Activated CD8-positive, alpha-beta memory T cell treated with anti-CD3 and anti-CD28 coated beads for 4 hours (primary cell): ENCODE results near the gene SLX9.
"Not testable (repeated sequence)": the region's sequence is repeated elsewhere in the genome, so short reads cannot be mapped to it uniquely, and the experiment has no call there.

ENCODE experiments used
- DNase-seq, 2 donors: peaks; one replicate each; pipeline ENCODE4 v3.0.0-alpha.2; 2020; ENCODE audit warnings: low read depth in 2 of 2

The SLX9 gene

DNA sequence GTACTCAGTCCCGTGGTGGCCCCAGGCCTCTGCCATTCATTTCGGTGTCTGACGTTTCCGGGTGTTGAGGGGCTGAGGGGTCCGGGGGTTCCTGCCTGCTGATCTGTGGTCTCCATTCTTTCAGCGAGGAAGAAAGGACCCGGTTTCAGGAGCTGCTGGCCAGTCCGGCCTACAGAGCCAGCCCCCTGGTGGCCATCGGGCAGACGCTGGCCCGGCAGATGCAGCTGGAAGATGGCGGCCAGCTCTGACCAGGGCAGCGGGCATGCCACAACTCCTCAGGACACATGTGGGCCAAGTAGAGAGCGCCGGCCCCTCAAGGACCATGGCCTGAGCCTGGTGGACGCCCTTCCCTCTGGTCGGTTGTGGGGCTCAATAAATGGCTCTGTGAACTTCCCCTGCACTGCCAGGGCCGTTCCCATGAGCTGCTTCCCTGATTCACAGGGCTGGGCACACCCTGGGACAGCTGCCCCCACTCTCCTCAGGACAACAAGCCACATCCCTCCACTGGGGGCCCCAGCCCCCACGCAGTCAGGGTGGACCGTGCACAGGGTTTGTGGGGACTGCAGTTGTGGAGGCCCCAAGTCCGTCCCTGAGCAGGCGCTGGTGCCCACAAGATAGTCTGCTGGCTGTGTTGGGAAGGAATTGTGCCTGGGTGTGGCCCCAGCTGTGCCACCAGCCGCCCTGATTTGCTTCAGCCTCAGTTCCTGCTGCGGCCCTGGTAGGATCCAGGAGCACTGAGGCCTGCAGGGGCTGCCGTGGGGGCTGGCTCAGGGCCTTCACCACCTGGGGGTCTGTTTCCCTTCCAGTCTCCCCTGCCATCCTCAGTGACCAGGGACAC lies 36.9 kb downstream of the SLX9 start:
- DNase-seq, result not testable (repeated sequence)

DNA sequence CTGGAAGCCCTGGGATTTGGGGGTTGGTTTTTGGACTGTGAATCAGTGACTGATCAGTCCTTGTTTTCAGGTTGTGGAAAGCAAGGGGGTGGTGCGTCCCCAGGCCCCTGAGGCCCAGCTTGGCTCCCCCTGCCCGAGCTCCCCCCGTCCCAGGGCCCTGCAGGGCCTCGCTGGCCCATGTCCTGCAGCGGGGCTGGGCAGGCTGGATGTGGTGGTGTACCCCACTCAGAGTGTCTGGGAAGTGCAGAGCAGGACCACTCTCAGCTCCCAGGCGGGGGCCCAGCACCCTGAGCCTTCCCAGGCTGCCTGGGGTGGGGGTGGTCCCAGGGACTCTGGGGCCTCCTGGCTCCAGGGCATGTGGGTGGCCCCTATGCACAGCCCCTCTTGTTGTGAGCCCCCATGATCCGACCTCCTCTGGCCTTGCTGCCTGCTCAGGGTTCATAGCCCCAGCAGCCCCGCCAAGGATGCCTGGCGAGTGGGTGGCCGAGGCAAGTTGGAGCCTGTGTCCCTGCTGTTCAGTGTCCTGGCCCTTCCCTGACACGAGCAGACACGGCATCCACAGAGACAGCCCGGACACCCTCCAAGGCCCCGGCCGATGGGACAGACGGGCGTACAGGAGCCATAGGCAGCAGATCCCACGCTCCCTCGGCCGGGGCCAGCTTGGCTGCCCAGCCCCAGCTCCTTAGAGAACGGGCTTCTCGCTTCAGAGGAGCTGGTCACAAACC lies 37.9 kb downstream of the SLX9 start:
- DNase-seq, result no peak

DNA sequence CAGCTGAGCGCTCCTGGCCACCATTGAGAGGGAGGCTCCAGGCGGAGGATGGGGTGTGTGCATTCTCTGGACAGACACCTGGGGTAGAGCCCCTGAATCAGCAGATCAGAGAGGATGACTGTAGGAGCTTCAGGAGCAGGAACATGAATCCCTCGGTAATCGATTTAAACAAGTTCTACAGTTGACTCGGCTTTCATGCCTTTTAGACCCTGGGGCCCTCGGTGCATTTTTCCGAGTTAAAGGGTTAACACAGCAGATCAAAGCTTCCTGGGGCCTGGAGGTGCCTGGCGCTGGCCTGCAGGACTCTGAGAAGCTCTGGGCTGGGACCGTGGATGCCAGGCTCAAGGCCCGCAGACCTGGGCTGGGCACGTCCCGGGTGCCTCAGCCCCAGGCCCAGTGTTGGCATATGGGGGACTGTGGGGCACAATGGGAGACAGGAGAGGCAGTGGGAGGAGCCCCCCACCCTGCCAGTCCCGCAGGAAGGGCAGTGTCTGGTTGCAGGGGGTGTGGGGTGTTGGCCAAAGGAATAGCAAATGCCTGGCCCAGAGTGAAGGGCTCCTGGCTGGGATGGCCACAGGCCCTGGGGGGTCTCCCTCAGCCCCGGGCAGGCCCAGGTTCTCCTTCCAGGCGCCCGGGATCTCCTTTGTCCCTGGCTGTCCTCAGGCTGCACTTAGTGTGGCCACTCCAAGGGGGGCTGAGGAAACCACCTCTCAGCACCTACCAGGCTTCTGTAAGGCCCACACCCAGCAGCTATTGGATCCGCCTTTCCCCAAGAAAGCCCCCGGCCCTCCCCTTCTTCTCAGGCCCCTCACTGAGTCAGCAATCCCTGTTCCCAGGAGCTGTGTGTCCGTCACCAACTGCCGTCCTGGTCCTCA lies 40.1 kb downstream of the SLX9 start:
- no peak for DNase-seq

DNA sequence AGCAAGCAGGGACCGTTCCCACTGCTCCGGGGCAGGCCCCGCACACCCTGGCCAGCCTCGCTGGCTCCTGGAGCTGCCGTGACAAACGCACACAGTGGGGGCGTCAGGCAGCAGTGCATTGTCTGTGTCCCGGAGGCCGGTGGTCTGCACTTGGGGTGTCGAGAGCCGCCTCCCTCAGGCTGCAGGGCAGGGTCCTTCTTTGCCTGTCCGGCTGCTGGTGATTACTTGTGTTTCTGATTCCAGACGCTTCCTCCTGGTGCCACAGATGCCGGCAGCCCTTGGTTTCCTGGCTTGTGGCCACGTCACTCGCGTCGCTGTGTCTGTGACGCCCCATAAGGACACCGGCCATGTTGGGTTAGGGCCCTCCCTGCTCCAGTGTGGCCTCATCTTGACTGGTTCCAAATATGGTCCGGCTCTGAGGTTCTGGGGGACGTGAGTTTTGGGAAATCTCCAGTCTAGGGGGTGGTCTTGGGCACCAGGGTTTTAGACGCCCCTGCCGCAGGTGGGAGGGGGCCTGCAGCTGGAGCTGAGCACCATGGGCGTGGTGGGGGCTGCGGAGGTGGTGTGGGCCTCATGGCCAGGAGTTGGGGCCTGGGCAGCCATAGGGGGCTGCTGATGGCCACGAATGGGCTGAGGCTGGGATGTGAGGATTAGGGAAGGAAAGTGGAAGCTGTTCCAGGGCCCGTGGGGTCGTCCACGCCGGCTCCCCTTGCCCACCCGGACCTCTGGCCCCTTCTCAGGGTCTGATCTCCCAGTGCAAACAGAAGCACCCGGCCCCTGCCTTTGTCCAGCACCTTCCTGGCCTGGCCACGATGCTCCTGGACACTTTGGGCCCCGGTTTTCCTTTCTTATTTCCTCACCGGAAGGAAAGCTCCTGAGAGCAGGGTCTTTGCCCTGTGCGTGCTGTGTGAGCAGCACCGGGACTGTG lies 41.0 kb downstream of the SLX9 start:
- DNase-seq, result no peak

DNA sequence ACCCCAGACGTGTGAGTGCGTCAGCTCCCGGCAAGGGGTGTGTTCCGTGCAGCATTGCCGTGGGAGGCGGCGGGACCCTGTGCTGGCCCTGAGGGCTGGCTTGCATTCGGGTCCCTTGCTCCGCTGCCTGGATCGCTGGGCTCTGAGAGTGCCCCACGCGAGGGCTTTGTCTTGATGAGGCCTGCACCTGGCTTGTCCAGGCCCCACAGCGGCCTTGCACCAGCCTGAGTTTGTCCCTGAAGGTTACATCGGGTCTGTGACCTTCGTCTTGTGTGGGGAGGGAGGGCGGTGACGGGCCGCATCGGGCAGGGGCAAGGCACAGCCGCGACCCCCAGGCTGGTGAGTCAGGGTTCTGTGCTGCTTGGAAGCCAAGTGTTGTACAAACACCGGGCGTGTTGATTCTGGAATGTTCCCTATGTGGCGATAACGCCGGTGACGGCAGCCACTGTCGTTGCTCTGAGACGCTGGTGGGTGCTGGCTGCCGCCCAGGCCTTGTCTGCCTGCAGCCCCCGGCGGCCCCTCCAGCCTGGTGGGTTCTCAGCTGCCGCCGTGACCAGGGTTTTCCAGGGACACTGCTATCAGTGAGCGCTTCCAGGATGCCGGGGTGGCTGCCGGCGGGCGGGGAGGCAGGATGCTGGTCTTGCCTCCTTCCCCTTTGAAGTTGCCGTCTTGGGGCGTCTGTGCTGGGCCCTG lies 42.9 kb downstream of the SLX9 start:
- no peak for DNase-seq

DNA sequence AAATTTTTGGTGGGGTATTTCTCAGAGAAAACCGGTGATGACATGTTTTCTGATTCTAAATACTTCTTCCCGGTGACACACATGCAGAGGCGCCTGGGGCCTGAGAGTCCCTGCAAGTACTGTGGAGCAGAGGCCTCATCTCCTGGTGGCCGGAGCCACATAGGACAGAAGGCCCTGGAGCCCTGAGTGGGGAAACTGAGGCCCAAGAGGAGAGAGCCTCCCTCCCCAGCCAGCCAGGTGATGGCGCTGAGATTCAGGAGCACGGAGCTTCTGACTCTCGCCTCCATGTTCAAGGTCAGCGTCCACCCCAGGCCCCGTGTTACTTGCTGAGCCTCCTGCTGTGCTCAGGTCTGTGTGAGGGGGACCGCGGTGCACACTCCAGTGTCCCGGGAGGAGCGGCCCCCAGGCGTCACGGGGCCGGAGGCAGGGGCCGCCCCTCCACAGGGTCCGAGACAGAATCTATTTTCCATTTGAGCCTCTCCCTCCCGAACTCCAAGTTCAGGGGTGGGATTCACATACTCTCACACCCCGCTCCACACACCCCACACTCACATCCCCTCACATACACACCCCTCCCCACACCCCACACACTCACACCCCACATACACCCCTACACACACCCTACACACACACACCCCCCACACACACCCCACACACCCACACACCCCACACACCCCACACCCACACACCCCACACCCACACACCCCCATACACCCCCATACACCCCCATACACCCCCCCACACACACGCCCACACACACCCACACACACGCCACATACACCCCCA lies 43.8 kb downstream of the SLX9 start:
- DNase-seq, result no peak

DNA sequence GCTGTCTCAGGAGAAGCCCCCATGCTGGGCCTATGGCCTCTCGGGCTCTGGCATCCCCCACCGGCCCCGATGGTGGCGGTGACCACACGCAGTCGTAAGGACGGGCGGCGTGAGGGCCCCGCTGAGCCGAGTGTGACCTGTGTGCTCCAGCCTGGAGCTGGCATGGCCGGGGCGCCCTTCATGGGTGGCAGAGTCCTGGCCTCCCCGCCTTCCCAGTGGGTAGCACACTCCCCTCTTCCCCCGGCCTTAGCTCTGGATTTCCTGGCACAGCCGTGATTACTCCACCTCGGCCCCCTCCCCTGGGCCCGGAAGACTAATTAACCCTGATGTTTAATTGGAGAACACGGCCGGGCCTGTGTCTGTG lies 44.6 kb downstream of the SLX9 start:
- no peak for DNase-seq

DNA sequence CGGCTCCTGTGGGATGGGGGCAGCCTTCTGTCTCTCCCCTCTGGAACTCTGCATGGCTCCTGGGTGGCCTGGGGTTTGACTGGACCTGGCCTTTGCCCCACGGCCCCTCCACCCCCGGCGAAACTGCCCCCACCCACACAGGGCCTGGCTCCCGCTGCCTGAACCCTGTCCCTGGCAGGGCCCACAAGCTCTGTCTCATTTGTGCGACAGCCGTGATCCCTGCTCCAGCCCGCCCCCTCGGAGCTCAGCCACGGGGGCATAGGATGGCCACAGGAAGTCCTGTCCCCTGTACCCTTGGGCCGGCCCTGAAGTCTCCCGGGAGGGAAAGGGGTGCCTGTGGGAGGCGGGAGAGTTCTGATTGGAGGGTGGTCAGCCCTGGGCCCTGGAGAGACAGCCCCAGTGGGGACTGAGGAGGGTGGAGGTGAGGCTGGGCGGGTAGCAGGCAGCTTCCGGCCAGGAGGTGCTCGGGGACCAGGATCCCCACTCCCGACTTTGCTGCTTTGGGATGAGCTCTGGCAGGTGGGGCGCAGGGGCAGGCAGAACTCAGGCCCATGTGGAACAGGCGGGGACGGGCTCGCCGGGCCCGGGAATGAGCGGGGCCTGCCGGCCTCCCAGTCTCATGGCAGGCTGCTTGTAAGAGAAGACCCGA lies 45.1 kb downstream of the SLX9 start:
- DNase-seq, result no peak

DNA sequence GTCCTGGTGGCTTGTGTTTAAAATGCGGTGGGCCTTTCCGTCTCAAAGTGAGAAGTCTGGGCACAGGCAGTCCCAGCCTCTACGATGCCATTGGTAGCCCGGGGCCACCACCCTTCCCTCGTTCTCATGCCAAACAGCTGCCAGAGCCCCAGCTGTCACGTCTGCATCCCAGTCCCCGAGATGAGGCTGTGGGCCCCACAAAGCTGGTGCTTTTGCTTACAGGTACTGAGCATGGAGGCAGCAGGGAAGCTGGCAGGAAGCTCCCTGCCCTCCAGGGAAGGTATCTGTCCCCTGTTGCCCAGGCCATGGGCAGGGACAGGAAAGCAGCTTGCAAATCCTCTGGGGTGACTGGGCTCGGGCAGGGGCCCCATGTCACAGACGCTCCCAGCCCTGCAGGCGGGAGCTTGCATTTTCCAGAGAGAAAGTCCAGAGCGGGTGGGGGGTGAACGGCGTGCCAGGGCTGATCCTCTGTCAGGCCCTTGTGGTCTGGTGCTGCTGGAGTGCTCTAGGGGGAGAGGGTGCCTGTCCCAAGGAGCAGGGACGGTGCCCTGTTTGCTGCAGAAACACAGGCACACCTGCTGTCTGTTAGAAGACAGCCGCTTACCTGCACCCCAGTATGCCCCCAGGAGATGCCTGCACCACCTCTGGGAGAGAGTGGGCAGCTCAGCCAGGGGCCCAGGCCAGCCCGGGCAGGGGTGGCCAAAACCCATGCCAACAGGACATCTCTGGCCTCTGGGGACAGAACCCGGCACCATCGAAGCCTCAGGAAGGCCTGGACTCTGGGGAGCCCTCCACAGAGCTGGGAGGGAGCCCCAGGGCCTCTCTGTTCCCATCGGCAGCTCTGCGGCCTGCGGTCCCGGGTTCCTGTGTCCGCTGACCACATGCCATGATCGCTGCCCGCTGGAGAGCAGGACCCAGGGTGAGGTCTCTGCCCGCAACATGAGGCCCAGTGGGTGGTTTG lies 45.9 kb downstream of the SLX9 start:
- DNase-seq, result no peak

DNA sequence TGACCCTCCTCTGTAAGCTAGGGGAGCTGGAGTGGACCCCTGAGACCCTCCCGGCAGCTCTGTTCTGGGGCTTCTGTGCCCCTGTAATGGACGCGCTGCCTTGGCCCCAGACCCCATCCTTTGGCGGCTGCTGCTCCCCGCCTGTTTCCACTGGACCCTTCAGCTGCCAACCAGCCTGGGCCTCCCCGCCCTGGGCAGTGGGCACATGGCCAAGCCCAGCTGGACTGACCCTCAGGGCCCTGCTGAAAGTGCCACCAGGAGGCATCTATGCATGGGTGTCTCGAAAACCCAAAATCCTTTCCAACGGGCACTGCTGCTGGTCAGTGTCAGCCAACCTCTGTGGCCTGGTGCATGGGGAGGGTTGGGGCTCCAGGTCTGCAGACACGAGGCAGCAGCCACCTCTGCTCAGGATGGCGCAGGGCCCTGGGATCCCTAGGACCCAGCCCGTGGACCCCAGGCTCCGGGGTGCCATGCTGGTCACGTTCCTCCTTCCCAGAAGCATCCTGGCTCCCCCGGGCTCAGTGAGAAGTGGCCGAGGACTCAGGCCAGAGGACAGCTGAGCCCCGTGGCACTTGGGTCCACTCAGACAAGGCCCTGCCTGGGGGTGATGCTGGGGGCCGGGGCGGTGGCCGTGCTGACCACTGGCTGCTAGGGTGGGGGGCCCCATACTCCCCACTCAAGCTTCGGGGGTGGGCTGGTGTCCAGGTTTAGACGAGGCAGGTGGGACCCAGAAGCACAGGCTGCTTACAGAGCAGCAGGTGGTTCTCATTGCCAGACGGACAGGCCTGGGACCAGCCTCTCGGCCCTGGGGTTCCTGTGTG lies 46.9 kb downstream of the SLX9 start:
- DNase-seq, result no peak

DNA sequence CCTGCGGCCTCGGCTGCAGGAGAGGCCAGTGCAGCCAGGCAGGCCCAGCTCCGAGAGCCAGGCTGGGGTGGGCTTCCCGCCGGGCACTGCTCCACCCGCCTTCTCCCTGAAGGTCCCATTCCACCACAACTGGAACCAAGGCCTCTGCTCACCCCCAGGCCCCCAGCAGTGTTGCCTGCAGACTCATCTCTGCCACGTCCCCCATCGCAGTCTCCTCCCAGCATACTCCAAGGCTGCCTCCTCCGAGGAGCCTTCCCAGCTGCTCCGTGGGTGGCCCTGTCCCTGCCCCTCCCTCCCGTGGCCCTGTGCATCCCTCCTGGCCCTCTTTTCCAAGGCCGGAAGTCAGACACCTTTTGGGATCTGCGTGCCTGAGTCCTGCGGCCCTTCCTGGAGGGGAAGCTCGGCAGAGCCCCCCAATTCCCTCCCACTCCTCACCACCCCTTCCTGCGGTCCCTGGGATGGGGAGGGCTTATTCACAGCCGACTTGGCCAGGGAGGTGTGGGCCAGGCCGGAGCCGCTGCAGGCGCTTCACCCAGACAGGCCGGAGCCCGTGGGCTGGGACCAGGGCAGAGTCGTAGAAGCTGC lies 47.6 kb downstream of the SLX9 start:
- no peak for DNase-seq

DNA sequence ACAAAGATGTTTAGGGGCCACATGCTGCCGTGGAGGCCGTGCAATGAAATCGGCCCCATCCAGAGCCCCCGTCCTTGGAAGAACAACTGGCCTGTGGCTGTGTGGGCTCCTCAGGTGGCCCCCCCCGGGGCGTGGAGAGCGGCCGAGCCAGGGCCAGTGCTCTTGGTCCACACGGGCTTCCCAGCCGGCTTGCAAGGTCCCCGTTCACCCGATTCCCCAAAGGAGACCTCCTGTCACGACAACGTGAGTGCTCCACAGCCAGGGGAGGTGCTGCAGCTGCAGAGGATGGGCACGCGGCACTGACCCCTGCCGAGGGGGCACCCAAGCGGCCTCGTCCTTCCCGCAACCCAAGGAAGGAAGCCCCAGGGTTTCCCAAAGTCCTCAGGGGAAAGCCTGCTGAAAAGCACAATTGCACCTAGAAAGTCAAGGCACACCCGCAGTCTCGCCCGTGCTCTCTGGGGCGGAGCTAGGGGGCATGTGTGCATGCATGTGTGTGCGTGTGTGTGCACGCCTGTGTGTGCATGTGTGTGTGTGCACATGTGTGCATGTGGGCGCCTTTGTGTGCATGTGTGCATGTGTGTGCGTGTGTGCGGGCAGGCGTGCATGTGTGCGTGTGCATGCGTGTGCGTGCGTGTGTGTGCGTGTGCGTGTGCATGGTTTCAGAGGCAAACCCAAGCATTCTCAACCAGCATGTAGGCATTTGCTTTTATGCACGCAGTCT lies 48.2 kb downstream of the SLX9 start:
- no peak for DNase-seq

DNA sequence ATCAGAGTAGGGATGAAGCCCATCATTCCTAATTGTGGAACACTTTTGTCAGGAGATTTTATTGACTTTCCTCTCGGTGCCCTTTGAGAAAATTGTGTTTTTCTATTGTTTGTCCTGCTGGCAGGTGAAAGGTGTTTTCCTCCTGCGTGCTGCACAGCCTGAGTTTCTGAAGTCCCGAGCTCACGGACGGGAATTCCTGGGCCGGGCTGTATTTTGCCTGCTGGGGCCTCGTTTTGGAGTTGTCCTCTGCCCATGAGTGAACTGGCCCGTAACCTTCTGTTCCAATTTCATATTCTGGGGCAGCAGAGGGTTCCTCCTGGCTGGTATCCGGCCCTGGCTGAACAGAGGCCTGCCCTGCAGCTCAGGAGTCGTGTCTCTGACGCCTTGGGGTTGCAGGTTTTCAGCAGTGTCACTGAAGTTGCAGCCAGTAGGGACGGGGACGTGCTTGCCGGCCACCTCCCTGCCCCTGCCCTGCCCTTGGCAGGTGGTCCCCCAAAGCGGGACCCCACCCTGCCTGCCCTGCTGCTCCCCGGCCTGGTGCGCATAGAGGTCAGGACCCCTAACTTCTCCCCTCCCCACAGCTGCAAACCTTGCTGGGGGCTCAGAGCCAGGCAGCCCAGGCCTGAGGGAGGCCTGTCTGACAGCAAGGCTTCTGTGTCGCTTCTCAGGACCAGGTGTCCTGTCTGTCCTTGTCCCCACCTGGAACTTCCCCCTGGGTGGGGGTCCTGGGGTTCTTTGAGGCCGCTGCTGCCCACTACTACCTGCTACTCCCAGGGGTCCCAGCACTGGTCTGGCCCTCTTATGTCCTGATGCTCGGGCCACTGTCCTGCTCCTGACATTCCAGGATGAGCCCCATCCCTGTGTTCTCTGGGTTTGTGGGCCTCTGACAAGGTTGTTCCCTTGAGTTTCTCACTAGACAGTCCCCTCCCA lies 49.0 kb downstream of the SLX9 start:
- no peak for DNase-seq

DNA sequence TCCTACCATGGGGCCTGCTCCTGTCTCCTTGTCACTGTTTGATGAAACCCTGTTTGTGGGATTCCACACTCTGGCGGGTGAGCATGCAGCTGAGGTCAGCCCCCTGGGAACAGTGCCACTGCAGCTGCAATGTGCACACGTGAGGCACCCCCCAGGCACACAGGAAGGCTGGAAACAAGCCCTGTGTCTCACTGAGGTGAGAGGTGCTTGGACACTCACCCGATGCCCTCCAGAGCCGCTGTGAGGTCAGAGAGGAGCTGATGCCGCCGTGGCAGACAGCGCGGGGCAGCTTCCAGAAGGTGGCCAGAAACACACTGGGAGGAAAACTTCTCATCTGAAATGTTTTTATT lies 49.7 kb downstream of the SLX9 start:
- DNase-seq, result no peak
